ENCODE data around the gene WDR5.
A peak's percentile ranks its signal among the peaks of the same experiment; 100 is the strongest.

WDR5 gene

DNA sequence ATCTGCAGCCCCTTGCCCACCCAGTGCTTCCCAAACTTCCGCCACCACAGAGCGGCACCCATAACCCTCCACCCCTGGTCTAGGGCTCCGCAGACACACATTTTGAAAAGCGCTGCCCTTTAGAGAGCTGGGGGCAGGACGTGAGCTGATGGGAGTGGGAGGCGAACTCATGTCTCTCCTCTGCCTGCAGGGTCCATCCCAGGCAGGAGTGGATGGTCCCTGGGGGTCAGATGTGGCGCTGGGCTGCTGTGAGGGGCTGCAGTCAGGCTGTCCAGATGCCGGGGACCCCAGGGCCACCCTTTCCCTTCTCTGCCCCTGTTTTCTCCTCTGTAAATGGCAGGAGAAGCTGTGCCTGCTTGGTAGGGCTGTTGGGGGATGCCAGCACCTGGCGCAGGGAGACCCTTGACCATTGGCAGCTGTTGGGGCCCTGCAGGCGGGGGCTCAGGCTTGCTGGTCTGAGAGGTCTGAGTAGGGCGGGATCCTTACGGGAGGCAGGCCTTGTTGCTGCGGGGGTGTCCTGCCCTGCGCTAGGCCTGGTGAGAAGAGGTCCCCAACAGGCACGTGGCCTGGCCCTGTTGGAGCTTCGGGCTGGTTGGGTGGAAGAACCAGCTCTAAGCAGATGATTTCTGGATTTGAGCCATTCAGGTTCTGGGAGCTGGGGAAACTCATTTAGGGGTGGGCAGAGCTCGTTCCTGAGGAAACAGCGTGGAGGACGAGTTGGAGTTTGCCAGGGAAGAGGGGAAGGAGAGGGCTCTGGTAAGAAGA lies 38.8 kb downstream of the WDR5 start:
- no peak for DNase-seq (ENCODE audit: low read depth in 2 of 2)
- H3K4me3 ChIP-seq (replicated peaks in 1 of 2; ENCODE audit: low read depth in 2 of 2, low read length in 2 of 2) = no peak overlapping the region

DNA sequence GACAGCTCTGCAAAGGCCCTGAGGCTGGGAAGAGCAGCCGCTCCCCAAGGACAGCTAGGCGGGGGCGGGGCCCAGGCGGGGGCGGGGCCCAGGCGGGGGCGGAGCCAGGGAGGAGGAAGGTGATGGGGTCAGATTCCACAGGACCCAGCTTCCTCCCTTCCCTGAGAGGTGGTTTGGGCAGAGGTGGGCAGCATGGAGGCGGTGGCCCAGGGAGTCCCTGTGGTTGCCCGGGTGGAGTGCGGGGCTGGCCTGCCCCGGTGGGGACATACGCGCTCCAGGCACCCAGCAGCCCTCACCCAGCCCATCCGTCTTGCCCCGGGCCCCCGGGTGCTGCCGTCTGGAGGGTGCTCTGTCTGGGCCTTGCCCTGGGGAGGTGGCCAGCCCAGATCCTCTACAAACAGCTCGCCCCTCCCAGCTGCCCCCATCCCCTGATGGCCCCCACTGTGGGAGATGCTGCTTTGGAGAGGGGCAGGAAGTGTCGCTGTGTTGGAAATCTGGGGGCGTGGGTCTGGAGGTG lies 39.5 kb downstream of the WDR5 start:
- no peak overlapping the region for H3K4me3 ChIP-seq (replicated peaks in 1 of 2; ENCODE audit: low read depth in 2 of 2, low read length in 2 of 2)
- no peak for DNase-seq (ENCODE audit: low read depth in 2 of 2)
- TF ChIP-seq, protein P1, sequence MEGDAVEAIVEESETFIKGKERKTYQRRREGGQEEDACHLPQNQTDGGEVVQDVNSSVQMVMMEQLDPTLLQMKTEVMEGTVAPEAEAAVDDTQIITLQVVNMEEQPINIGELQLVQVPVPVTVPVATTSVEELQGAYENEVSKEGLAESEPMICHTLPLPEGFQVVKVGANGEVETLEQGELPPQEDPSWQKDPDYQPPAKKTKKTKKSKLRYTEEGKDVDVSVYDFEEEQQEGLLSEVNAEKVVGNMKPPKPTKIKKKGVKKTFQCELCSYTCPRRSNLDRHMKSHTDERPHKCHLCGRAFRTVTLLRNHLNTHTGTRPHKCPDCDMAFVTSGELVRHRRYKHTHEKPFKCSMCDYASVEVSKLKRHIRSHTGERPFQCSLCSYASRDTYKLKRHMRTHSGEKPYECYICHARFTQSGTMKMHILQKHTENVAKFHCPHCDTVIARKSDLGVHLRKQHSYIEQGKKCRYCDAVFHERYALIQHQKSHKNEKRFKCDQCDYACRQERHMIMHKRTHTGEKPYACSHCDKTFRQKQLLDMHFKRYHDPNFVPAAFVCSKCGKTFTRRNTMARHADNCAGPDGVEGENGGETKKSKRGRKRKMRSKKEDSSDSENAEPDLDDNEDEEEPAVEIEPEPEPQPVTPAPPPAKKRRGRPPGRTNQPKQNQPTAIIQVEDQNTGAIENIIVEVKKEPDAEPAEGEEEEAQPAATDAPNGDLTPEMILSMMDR (IDR thresholded peaks at IDR 0.05; ENCODE audit: low read depth, low read length) = no peak

More for the DNA sequence above, 38.8 kb downstream of the WDR5 start:
- TF ChIP-seq, protein P1 (IDR thresholded peaks at IDR 0.05; ENCODE audit: low read depth, low read length) = no peak

DNA sequence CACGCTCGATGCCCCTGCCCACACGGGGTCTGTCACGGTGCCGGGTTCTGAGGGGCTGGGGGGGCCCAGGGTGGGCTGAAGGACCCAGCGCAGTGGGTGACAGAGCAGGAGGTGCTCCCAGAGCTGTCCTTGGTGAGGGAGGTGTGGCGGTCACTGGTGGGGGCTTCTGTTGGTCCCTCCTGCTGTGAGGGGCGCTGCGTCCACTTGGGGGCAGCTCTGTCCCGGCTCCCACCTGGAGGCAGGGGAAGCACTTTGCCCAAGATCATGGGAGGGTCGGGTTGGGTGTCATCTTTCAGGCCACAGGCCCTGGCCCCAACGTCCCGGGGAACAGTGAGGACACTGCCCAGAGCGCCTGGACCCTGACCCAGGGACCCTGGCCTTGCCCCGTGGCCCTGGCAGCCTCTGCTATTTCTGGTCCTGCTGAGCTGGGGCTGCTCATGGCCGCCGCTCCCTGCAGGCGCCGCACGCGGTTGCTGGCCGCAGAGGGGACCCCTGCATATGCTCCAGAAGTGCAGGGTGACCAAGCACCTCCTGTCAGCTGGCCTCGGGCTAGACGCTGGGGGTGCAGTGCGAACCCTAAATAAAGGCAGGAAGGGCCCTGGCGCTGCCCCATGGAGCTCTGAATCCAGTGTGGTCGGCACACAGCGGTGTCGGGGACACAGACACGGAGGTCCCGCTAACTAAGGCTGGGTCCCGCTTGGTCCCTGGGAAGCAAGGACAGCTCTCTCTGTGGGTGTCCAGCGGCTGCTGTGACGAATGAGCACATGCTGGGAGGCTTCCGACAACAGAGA lies 40.1 kb downstream of the WDR5 start:
- DNase-seq (ENCODE audit: low read depth in 2 of 2) = peak in 1 of 2 donors; percentile 17
- TF ChIP-seq, protein P1 (IDR thresholded peaks at IDR 0.05; ENCODE audit: low read depth, low read length) = peak; percentile 2
- H3K4me3 ChIP-seq (replicated peaks in 1 of 2; ENCODE audit: low read depth in 2 of 2, low read length in 2 of 2) = no peak overlapping the region

DNA sequence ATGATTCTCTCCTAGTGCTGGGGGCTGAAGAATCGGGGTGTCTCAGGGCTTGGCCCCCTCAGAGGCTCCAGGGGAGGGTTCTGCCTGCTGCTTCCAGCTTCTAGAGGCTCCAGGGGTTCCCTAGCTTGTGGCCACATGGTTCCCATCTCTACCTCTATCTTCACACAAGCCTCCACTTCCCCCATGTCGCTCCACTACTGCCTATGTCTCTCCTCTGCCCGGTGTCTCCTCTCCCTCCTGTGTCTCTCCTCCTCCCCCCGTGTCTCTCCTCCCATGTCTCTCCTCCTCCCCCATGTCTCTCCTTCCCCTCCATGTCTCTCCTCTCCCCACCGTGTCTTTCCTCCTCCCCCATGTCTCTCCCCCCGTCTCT lies 40.7 kb downstream of the WDR5 start:
- H3K4me3 ChIP-seq (replicated peaks in 1 of 2; ENCODE audit: low read depth in 2 of 2, low read length in 2 of 2) = no peak overlapping the region
- DNase-seq (ENCODE audit: low read depth in 2 of 2) = no peak
- TF ChIP-seq, protein P1 (IDR thresholded peaks at IDR 0.05; ENCODE audit: low read depth, low read length) = no peak

DNA sequence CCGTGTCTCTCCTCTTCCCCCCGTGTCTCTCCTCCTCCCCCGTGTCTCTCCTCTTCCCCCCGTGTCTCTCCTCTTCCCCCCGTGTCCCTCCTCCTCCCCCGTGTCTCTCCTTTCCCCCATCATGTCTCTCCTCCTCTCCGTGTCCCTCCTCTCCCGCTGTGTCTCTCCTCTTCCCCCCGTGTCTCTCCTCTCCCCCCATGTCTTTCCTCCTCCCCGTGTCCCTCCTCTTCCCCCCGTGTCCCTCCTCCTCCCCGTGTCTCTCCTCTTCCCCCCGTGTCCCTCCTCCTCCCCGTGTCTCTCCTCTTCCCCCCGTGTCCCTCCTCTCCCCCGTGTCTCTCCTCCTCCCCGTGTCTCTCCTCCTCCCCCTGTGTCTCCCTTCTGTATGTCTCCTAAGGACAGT lies 41.3 kb downstream of the WDR5 start:
- TF ChIP-seq, protein P1 (IDR thresholded peaks at IDR 0.05; ENCODE audit: low read depth, low read length) = no peak
- H3K4me3 ChIP-seq (replicated peaks in 1 of 2; ENCODE audit: low read depth in 2 of 2, low read length in 2 of 2) = no peak overlapping the region
- DNase-seq (ENCODE audit: low read depth in 2 of 2) = no peak

DNA sequence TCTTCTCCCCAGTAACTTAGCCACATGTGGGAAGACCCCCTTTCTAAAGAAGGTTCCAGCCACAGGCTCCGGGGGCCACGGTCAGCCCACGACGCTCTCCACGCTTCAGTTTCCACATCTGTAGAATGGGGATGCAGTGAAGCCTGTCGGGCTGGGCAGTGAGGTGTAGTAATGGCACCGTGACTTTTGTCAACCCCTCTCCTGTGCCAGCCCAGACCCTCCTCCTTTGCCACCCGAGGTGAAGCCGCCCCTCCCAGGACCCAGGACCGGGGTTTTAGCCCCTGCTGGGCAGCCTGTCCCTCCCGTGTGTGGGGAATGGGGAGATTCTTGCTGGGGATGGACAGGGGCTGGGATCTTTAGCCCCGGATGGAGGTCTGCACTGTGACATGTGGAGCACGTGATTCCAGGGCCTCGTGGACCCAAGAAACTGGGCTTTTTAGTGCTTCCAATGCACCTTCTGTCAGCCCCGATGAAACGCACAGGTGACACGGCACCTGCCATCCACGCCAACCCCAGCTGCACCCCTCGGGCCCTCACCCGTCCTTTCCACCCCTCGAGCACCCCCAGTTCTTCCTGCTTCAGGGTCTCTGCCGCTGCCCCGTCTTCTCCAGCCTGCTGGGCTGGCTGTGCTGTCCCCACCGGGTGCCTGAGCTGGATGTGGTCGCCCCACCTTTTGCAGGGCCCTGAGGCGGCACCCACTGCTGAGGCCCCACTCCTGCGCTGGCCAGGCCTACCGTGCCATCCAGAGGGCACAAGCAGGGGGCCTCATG lies 41.9 kb downstream of the WDR5 start:
- DNase-seq (ENCODE audit: low read depth in 2 of 2) = no peak
- H3K4me3 ChIP-seq (replicated peaks in 1 of 2; ENCODE audit: low read depth in 2 of 2, low read length in 2 of 2) = no peak overlapping the region
- TF ChIP-seq, protein P1 (IDR thresholded peaks at IDR 0.05; ENCODE audit: low read depth, low read length) = no peak
